Central memory CD4-positive, alpha-beta T cell (primary cell): ENCODE data around the gene CCDC8.
"Not testable (repeated sequence)": the region's sequence is repeated elsewhere in the genome, so short reads cannot be mapped to it uniquely, and the experiment has no call there.

Experiments used
- DNase-seq: peaks from one replicate; pipeline ENCODE4 v3.0.0; 2022

Gene CCDC8

GRCh38 chr19:46381346-46381745 is 32.0 kb downstream of the CCDC8 start:
- DNase-seq = no peak

- DNase-seq = no peak
These were observed 32.7 kb downstream of the CCDC8 start for GRCh38 chr19:46380690-46381089.

GRCh38 chr19:46378268-46378667 is 35.1 kb downstream of the CCDC8 start:
- DNase-seq = no peak

- no peak for DNase-seq
These were observed 36.9 kb downstream of the CCDC8 start for GRCh38 chr19:46376241-46377153.

- not testable (repeated sequence) for DNase-seq
These were observed 37.8 kb downstream of the CCDC8 start for GRCh38 chr19:46375476-46376067.

GRCh38 chr19:46374536-46375475 is 38.6 kb downstream of the CCDC8 start:
- no peak for DNase-seq

GRCh38 chr19:46373491-46374359 is 39.6 kb downstream of the CCDC8 start:
- DNase-seq = no peak

- DNase-seq = no peak
These were observed 40.4 kb downstream of the CCDC8 start for GRCh38 chr19:46372901-46373490.

- no peak for DNase-seq
These were observed 41.9 kb downstream of the CCDC8 start for GRCh38 chr19:46371371-46371901.

GRCh38 chr19:46369817-46370216 is 43.5 kb downstream of the CCDC8 start:
- no peak for DNase-seq

- no peak for DNase-seq
These were observed 45.2 kb downstream of the CCDC8 start for GRCh38 chr19:46368116-46368515.

- no peak for DNase-seq
These were observed 45.9 kb downstream of the CCDC8 start for GRCh38 chr19:46367426-46367825.

- DNase-seq = no peak
These were observed 46.6 kb downstream of the CCDC8 start for GRCh38 chr19:46366620-46367292.

GRCh38 chr19:46365561-46365960 is 47.8 kb downstream of the CCDC8 start:
- DNase-seq = no peak

- no peak for DNase-seq
These were observed 49.0 kb downstream of the CCDC8 start for GRCh38 chr19:46364359-46364758.

- DNase-seq = peak; percentile 61
These were observed 51.4 kb downstream of the CCDC8 start for GRCh38 chr19:46361915-46362314.
